Testis (tissue), 3 donors: Measurements from ENCODE around the gene MAMLD1. TPM values are rescaled to one million over a fixed set of nuclear protein-coding genes. Genes with fewer than 3 reads are reported as not detected.

Source experiments
- DNase-seq: peaks from one replicate; pipeline ENCODE4 v3.0.0-alpha.2; 2019
- H3K27ac ChIP-seq, 2 donors: fragments of 200-600 bp; sonication (generic); one replicate each; pipeline ENCODE4 v1.5.1; 2019
- H3K27me3 ChIP-seq: fragments of 200-600 bp; sonication (generic); one replicate; pipeline ENCODE4 v1.5.1; 2019
- H3K36me3 ChIP-seq: fragments of 200-600 bp; sonication (generic); one replicate; pipeline ENCODE4 v1.5.1; 2017; ENCODE audit warnings: low read depth; ENCODE audit errors: missing control alignments
- H3K4me1 ChIP-seq: fragments of 200-600 bp; sonication (generic); one replicate; pipeline ENCODE4 v1.5.1; 2019
- H3K4me3 ChIP-seq, 2 donors: fragments of 200-600 bp; sonication (generic); one replicate each; pipeline ENCODE4 v1.5.1; 2017 to 2019
- H3K9me3 ChIP-seq: fragments of 200-600 bp; sonication (generic); one replicate; pipeline ENCODE4 v1.5.1; 2017
- CTCF ChIP-seq, 3 experiments: fragments of 450-650 bp in 2 of 3; fragments of 200-600 bp in 1 of 3; sonication (generic) in 1 of 3; IDR thresholded peaks; one replicate each; pipeline ENCODE4 v1.5.1; 2016 to 2019; ENCODE audit warnings: antibody characterized with exemption in 3 of 3, mild to moderate bottlenecking in 2 of 3, moderate library complexity in 1 of 3
- POLR2A ChIP-seq: fragments of 450-650 bp; IDR thresholded peaks from one replicate; pipeline ENCODE4 v1.6.1; 2017; ENCODE audit warnings: antibody characterized with exemption, mild to moderate bottlenecking, moderate library complexity
- WGBS, 2 donors: methylation state at CpG; one replicate each; pipeline ENCODE4 v1.1.5; 2018; 5-methylcytosine and 5-hydroxymethylcytosine counted together
- intact Hi-C: fragments of 100-400 bp; cut with DNase I; formaldehyde crosslinking; loops from one replicate; pipeline ENCODE4 v1.15.1; 2023; ENCODE audit warnings: low total_unique reads
- polyA plus RNA-seq: library from polyadenylated mRNA; stranded (reverse); fragments of 350-450 nt; fragmentation: Illumina TruSeq; extraction: RNeasy Lipid Tissue Mini Kit (QIAGEN cat#74804); gene quantifications from one replicate; pipeline ENCODE4 v1.2.3, GENCODE V29; 2014; ENCODE audit warnings: low read depth, low replicate concordance; ENCODE audit not compliant: insufficient read depth
- total RNA-seq, 2 donors: library from RNA; depleted of rRNA; stranded (reverse); fragments of >200 nt; gene quantifications; one replicate each; pipeline ENCODE4 v1.2.3, GENCODE V29; 2016

The MAMLD1 gene
- total and polyA plus RNA-seq, 3 donors from 2014 or later = 31.3 to 91.5 (median 70.6) TPM

GRCh38 chrX:150489359-150490015 is 126.4 kb downstream of the MAMLD1 start:
- no peak for DNase-seq
- no peak for TF ChIP-seq CTCF (IDR thresholded peaks at IDR 0.05)
- no peak for TF ChIP-seq POLR2A
- no peaks in the 10 kb centered on the region for H3K9me3 ChIP-seq
- intact Hi-C loops = no loop called here
- no peak overlapping the region for H3K27ac ChIP-seq
- no peaks in the 10 kb centered on the region for H3K27me3 ChIP-seq
- 67 to 77% methylated on average over 5 to 6 of the region's 6 CpGs for WGBS, 2 donors
- no peaks in the 10 kb centered on the region for H3K36me3 ChIP-seq
- no peaks in the 10 kb centered on the region for H3K4me1 ChIP-seq
- H3K4me3 ChIP-seq = no peak overlapping the region

- 74 to 89% methylated on average over 3 to 4 of the region's 4 CpGs for WGBS, 2 donors
- no peaks in the 10 kb centered on the region for H3K27me3 ChIP-seq
- H3K4me3 ChIP-seq = no peak overlapping the region
- no peak for TF ChIP-seq CTCF (IDR thresholded peaks at IDR 0.05)
- TF ChIP-seq POLR2A = no peak
- H3K27ac ChIP-seq = no peak overlapping the region
- intact Hi-C loops = no loop called here
- no peaks in the 10 kb centered on the region for H3K4me1 ChIP-seq
- no peak for DNase-seq
- no peaks in the 10 kb centered on the region for H3K9me3 ChIP-seq
- H3K36me3 ChIP-seq = no peaks in the 10 kb centered on the region
Observed at GRCh38 chrX:150495496-150495895, 132.4 kb downstream of the MAMLD1 start.

GRCh38 chrX:150499240-150499639 is 136.1 kb downstream of the MAMLD1 start:
- 87 to 95% methylated on average over 3 of the region's 3 CpGs for WGBS, 2 donors
- intact Hi-C loops = no loop called here
- no peaks in the 10 kb centered on the region for H3K27me3 ChIP-seq

GRCh38 chrX:150502091-150502490 is 139.0 kb downstream of the MAMLD1 start:
- no peak for DNase-seq
- no peaks in the 10 kb centered on the region for H3K9me3 ChIP-seq
- H3K4me3 ChIP-seq = no peak overlapping the region
- 39 to 49% methylated on average over 3 of the region's 3 CpGs for WGBS, 2 donors
- no peaks in the 10 kb centered on the region for H3K27me3 ChIP-seq
- TF ChIP-seq CTCF (IDR thresholded peaks at IDR 0.05) = no peak
- no peak for TF ChIP-seq POLR2A
- peak overlapping the region in 1 of 2 donors; percentile 30 for H3K27ac ChIP-seq
- H3K4me1 ChIP-seq = peaks cover 32% of the 10 kb centered on the region
- intact Hi-C loops = no loop called here
- H3K36me3 ChIP-seq = no peaks in the 10 kb centered on the region

More at GRCh38 chrX:150499240-150499639, 136.1 kb downstream of the MAMLD1 start:
- DNase-seq = no peak
- no peak overlapping the region for H3K4me3 ChIP-seq
- no peak for TF ChIP-seq CTCF (IDR thresholded peaks at IDR 0.05)
- TF ChIP-seq POLR2A = no peak
- H3K27ac ChIP-seq = no peak overlapping the region
- H3K4me1 ChIP-seq = peaks cover 9% of the 10 kb centered on the region
- H3K9me3 ChIP-seq = no peaks in the 10 kb centered on the region
- H3K36me3 ChIP-seq = no peaks in the 10 kb centered on the region
